Measurements from ENCODE around the gene WDFY4. TPM values are rescaled to one million over a fixed set of nuclear protein-coding genes. Genes with fewer than 3 reads are reported as not detected.

The WDFY4 gene
- total and polyA plus RNA-seq, 9 of the 15 experiments (the other 6 are each of a cell fraction or from before 2014, with no cell fraction given): 0.01 to 0.02 (median 0.01) TPM; not detected in 6

- TF ChIP-seq, protein P1, sequence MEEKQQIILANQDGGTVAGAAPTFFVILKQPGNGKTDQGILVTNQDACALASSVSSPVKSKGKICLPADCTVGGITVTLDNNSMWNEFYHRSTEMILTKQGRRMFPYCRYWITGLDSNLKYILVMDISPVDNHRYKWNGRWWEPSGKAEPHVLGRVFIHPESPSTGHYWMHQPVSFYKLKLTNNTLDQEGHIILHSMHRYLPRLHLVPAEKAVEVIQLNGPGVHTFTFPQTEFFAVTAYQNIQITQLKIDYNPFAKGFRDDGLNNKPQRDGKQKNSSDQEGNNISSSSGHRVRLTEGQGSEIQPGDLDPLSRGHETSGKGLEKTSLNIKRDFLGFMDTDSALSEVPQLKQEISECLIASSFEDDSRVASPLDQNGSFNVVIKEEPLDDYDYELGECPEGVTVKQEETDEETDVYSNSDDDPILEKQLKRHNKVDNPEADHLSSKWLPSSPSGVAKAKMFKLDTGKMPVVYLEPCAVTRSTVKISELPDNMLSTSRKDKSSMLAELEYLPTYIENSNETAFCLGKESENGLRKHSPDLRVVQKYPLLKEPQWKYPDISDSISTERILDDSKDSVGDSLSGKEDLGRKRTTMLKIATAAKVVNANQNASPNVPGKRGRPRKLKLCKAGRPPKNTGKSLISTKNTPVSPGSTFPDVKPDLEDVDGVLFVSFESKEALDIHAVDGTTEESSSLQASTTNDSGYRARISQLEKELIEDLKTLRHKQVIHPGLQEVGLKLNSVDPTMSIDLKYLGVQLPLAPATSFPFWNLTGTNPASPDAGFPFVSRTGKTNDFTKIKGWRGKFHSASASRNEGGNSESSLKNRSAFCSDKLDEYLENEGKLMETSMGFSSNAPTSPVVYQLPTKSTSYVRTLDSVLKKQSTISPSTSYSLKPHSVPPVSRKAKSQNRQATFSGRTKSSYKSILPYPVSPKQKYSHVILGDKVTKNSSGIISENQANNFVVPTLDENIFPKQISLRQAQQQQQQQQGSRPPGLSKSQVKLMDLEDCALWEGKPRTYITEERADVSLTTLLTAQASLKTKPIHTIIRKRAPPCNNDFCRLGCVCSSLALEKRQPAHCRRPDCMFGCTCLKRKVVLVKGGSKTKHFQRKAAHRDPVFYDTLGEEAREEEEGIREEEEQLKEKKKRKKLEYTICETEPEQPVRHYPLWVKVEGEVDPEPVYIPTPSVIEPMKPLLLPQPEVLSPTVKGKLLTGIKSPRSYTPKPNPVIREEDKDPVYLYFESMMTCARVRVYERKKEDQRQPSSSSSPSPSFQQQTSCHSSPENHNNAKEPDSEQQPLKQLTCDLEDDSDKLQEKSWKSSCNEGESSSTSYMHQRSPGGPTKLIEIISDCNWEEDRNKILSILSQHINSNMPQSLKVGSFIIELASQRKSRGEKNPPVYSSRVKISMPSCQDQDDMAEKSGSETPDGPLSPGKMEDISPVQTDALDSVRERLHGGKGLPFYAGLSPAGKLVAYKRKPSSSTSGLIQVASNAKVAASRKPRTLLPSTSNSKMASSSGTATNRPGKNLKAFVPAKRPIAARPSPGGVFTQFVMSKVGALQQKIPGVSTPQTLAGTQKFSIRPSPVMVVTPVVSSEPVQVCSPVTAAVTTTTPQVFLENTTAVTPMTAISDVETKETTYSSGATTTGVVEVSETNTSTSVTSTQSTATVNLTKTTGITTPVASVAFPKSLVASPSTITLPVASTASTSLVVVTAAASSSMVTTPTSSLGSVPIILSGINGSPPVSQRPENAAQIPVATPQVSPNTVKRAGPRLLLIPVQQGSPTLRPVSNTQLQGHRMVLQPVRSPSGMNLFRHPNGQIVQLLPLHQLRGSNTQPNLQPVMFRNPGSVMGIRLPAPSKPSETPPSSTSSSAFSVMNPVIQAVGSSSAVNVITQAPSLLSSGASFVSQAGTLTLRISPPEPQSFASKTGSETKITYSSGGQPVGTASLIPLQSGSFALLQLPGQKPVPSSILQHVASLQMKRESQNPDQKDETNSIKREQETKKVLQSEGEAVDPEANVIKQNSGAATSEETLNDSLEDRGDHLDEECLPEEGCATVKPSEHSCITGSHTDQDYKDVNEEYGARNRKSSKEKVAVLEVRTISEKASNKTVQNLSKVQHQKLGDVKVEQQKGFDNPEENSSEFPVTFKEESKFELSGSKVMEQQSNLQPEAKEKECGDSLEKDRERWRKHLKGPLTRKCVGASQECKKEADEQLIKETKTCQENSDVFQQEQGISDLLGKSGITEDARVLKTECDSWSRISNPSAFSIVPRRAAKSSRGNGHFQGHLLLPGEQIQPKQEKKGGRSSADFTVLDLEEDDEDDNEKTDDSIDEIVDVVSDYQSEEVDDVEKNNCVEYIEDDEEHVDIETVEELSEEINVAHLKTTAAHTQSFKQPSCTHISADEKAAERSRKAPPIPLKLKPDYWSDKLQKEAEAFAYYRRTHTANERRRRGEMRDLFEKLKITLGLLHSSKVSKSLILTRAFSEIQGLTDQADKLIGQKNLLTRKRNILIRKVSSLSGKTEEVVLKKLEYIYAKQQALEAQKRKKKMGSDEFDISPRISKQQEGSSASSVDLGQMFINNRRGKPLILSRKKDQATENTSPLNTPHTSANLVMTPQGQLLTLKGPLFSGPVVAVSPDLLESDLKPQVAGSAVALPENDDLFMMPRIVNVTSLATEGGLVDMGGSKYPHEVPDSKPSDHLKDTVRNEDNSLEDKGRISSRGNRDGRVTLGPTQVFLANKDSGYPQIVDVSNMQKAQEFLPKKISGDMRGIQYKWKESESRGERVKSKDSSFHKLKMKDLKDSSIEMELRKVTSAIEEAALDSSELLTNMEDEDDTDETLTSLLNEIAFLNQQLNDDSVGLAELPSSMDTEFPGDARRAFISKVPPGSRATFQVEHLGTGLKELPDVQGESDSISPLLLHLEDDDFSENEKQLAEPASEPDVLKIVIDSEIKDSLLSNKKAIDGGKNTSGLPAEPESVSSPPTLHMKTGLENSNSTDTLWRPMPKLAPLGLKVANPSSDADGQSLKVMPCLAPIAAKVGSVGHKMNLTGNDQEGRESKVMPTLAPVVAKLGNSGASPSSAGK (IDR thresholded peaks at IDR 0.05): peak; percentile 31; the same call in 1 of the 2 replicates
- TF ChIP-seq ZNF280A (IDR thresholded peaks at IDR 0.05; ENCODE audit: low read depth, partially characterized antibody) (no peak), CBX1 (IDR thresholded peaks at IDR 0.05; ENCODE audit: low read depth) (peak; percentile 24; the same call in 1 of the 2 replicates), ZNF444 (CRISPR knock-in tag; IDR thresholded peaks at IDR 0.05) (no peak), MEF2D (tag; conservative IDR thresholded peaks at IDR 0.05; ENCODE audit: low read depth) (0 out of 2 replicates have a peak, but pooled peaks have one; percentile 31)
- TF ChIP-seq, protein P2, sequence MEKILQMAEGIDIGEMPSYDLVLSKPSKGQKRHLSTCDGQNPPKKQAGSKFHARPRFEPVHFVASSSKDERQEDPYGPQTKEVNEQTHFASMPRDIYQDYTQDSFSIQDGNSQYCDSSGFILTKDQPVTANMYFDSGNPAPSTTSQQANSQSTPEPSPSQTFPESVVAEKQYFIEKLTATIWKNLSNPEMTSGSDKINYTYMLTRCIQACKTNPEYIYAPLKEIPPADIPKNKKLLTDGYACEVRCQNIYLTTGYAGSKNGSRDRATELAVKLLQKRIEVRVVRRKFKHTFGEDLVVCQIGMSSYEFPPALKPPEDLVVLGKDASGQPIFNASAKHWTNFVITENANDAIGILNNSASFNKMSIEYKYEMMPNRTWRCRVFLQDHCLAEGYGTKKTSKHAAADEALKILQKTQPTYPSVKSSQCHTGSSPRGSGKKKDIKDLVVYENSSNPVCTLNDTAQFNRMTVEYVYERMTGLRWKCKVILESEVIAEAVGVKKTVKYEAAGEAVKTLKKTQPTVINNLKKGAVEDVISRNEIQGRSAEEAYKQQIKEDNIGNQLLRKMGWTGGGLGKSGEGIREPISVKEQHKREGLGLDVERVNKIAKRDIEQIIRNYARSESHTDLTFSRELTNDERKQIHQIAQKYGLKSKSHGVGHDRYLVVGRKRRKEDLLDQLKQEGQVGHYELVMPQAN (IDR thresholded peaks at IDR 0.05; ENCODE audit: borderline replicate concordance): no peak
Measured at GRCh38 chr10:48800007-48800675, 115.5 kb downstream of the WDFY4 start (continued).
